Activated T-helper 17 cell treated with anti-CD3 and anti-CD28 coated beads, Interleukin-2, amount 50 U/mL, for 72 hours (primary cell): Measurements from ENCODE around the gene CDK13. TPM values are rescaled to one million over a fixed set of nuclear protein-coding genes. Genes with fewer than 3 reads are reported as not detected.
"Not testable (repeated sequence)": the region's sequence is repeated elsewhere in the genome, so short reads cannot be mapped to it uniquely, and the experiment has no call there.

Experiments
- ATAC-seq: fragments of 150-1000 bp; cut with Tn5 transposase; replicated peaks from 2 replicates; pipeline ENCODE4 v1.10.0; 2021; ENCODE audit warnings: mild to moderate bottlenecking, moderate library complexity
- H3K27ac Mint-ChIP-seq: one replicate; pipeline ENCODE4 v1.8.0; 2022; ENCODE audit warnings: mixed read lengths
- H3K27me3 Mint-ChIP-seq: one replicate; pipeline ENCODE4 v1.8.0; 2022; ENCODE audit warnings: mixed read lengths
- H3K36me3 Mint-ChIP-seq: one replicate; pipeline ENCODE4 v1.8.0; 2022; ENCODE audit warnings: low read depth, mild to moderate bottlenecking, mixed read lengths
- H3K4me1 Mint-ChIP-seq: one replicate; pipeline ENCODE4 v1.8.0; 2022; ENCODE audit warnings: mixed read lengths
- H3K4me3 Mint-ChIP-seq: one replicate; pipeline ENCODE4 v1.8.0; 2022; ENCODE audit warnings: mild to moderate bottlenecking, mixed read lengths
- H3K9me3 Mint-ChIP-seq: one replicate; pipeline ENCODE4 v1.8.0; 2022; ENCODE audit warnings: mixed read lengths
- total RNA-seq, 2 donors: library from RNA; stranded (reverse); gene quantifications; one replicate each; pipeline ENCODE4 v1.2.3, GENCODE V29; 2022

Gene CDK13
- 10 to 100 TPM; 41.7 to 42.0 TPM for total RNA-seq

- ATAC-seq = peak; percentile 57
- H3K27ac Mint-ChIP-seq = peak within 1 kb of the TSS; percentile 99
- H3K36me3 Mint-ChIP-seq = peaks cover 40% of the 10 kb centered on the region
- H3K4me1 Mint-ChIP-seq = peaks cover 26% of the 10 kb centered on the region
- peak within 1 kb of the TSS; percentile 96 for H3K4me3 Mint-ChIP-seq
- H3K9me3 Mint-ChIP-seq = no peaks in the 10 kb centered on the region
- H3K27me3 Mint-ChIP-seq = no peaks in the 10 kb centered on the region
Measured at GRCh38 chr7:39949971-39950472, at the start of gene CDK13. TSS of gene CDK13 (plus strand) at chr7:39950256. CDS start at chr7:39950642, 386 bp downstream.

GRCh38 chr7:39904077-39904486 is 46.0 kb upstream of the CDK13 start:
- Mint-ChIP-seq H3K9me3 (peaks cover 8% of the 10 kb centered on the region), H3K4me3 (no peak overlapping the region), H3K27ac (no peak overlapping the region), H3K36me3 (no peaks in the 10 kb centered on the region), H3K27me3 (peaks cover 4% of the 10 kb centered on the region), H3K4me1 (no peaks in the 10 kb centered on the region)
- no peak for ATAC-seq

- Mint-ChIP-seq H3K9me3 (peaks cover 20% of the 10 kb centered on the region), H3K4me3 (no peak overlapping the region), H3K27me3 (peaks cover 4% of the 10 kb centered on the region), H3K27ac (no peak overlapping the region), H3K36me3 (no peaks in the 10 kb centered on the region), H3K4me1 (no peaks in the 10 kb centered on the region)
- no peak for ATAC-seq
Measured at GRCh38 chr7:39908141-39908540, 41.9 kb upstream of the CDK13 start.

- Mint-ChIP-seq H3K27ac (no peak overlapping the region), H3K4me1 (no peaks in the 10 kb centered on the region)
- ATAC-seq = no peak
Measured at GRCh38 chr7:39908973-39909372, 41.1 kb upstream of the CDK13 start.

GRCh38 chr7:39909526-39909925 is 40.5 kb upstream of the CDK13 start:
- H3K4me1 Mint-ChIP-seq = no peaks in the 10 kb centered on the region
- no peaks in the 10 kb centered on the region for H3K36me3 Mint-ChIP-seq
- no peak overlapping the region for H3K27ac Mint-ChIP-seq
- H3K27me3 Mint-ChIP-seq = peaks cover 4% of the 10 kb centered on the region
- no peak for ATAC-seq
- no peak overlapping the region for H3K4me3 Mint-ChIP-seq
- peaks cover 20% of the 10 kb centered on the region for H3K9me3 Mint-ChIP-seq

More at GRCh38 chr7:39908973-39909372, 41.1 kb upstream of the CDK13 start:
- Mint-ChIP-seq H3K9me3 (peaks cover 20% of the 10 kb centered on the region), H3K4me3 (no peak overlapping the region), H3K36me3 (no peaks in the 10 kb centered on the region), H3K27me3 (peaks cover 4% of the 10 kb centered on the region)

- no peak overlapping the region for H3K4me3 Mint-ChIP-seq
- H3K4me1 Mint-ChIP-seq = peaks cover 5% of the 10 kb centered on the region
- peaks cover 4% of the 10 kb centered on the region for H3K27me3 Mint-ChIP-seq
- peaks cover 20% of the 10 kb centered on the region for H3K9me3 Mint-ChIP-seq
- no peak for ATAC-seq
- no peaks in the 10 kb centered on the region for H3K36me3 Mint-ChIP-seq
- no peak overlapping the region for H3K27ac Mint-ChIP-seq
Measured at GRCh38 chr7:39910108-39910869, 39.8 kb upstream of the CDK13 start.

GRCh38 chr7:39911167-39911566 is 38.9 kb upstream of the CDK13 start:
- H3K4me1 Mint-ChIP-seq = peaks cover 7% of the 10 kb centered on the region
- ATAC-seq = no peak
- peaks cover 20% of the 10 kb centered on the region for H3K9me3 Mint-ChIP-seq
- no peak overlapping the region for H3K27ac Mint-ChIP-seq
- H3K4me3 Mint-ChIP-seq = no peak overlapping the region
- no peaks in the 10 kb centered on the region for H3K36me3 Mint-ChIP-seq
- H3K27me3 Mint-ChIP-seq = peaks cover 4% of the 10 kb centered on the region

GRCh38 chr7:39915847-39916246 is 34.2 kb upstream of the CDK13 start:
- ATAC-seq = peak; percentile 60
- Mint-ChIP-seq H3K4me3 (peak overlapping the region; percentile 17), H3K27ac (peak overlapping the region; percentile 81), H3K9me3 (peaks cover 12% of the 10 kb centered on the region)
- not testable (repeated sequence) for H3K27me3 Mint-ChIP-seq, H3K4me1 Mint-ChIP-seq, H3K36me3 Mint-ChIP-seq

GRCh38 chr7:39919646-39920045 is 30.4 kb upstream of the CDK13 start:
- H3K9me3 Mint-ChIP-seq = no peaks in the 10 kb centered on the region
- H3K36me3 Mint-ChIP-seq = no peaks in the 10 kb centered on the region
- H3K4me1 Mint-ChIP-seq = peaks cover 7% of the 10 kb centered on the region
- ATAC-seq = no peak
- peaks cover 15% of the 10 kb centered on the region for H3K27me3 Mint-ChIP-seq
- H3K27ac Mint-ChIP-seq = no peak overlapping the region
- no peak overlapping the region for H3K4me3 Mint-ChIP-seq

GRCh38 chr7:39921506-39922175 is 28.4 kb upstream of the CDK13 start:
- Mint-ChIP-seq H3K4me3 (no peak overlapping the region), H3K27me3 (peaks cover 19% of the 10 kb centered on the region), H3K27ac (no peak overlapping the region), H3K9me3 (no peaks in the 10 kb centered on the region), H3K36me3 (no peaks in the 10 kb centered on the region), H3K4me1 (no peaks in the 10 kb centered on the region)
- ATAC-seq = no peak

GRCh38 chr7:39922580-39922979 is 27.5 kb upstream of the CDK13 start:
- no peaks in the 10 kb centered on the region for H3K4me1 Mint-ChIP-seq
- H3K9me3 Mint-ChIP-seq = no peaks in the 10 kb centered on the region
- H3K4me3 Mint-ChIP-seq = no peak overlapping the region
- no peak overlapping the region for H3K27ac Mint-ChIP-seq
- no peak for ATAC-seq
- peaks cover 19% of the 10 kb centered on the region for H3K27me3 Mint-ChIP-seq
- H3K36me3 Mint-ChIP-seq = no peaks in the 10 kb centered on the region

GRCh38 chr7:39923091-39923490 is 27.0 kb upstream of the CDK13 start:
- H3K4me3 Mint-ChIP-seq = no peak overlapping the region
- no peaks in the 10 kb centered on the region for H3K4me1 Mint-ChIP-seq
- no peaks in the 10 kb centered on the region for H3K36me3 Mint-ChIP-seq
- ATAC-seq = no peak
- peaks cover 19% of the 10 kb centered on the region for H3K27me3 Mint-ChIP-seq
- no peak overlapping the region for H3K27ac Mint-ChIP-seq
- H3K9me3 Mint-ChIP-seq = no peaks in the 10 kb centered on the region

- Mint-ChIP-seq H3K27me3 (peaks cover 14% of the 10 kb centered on the region), H3K9me3 (no peaks in the 10 kb centered on the region), H3K36me3 (no peaks in the 10 kb centered on the region), H3K4me1 (no peaks in the 10 kb centered on the region), H3K27ac (no peak overlapping the region), H3K4me3 (no peak overlapping the region)
- ATAC-seq = no peak
Measured at GRCh38 chr7:39924122-39924521, 25.9 kb upstream of the CDK13 start.

GRCh38 chr7:39926111-39926510 is 23.9 kb upstream of the CDK13 start:
- H3K36me3 Mint-ChIP-seq = no peaks in the 10 kb centered on the region
- H3K9me3 Mint-ChIP-seq = no peaks in the 10 kb centered on the region
- no peak overlapping the region for H3K4me3 Mint-ChIP-seq
- H3K4me1 Mint-ChIP-seq = no peaks in the 10 kb centered on the region
- no peak for ATAC-seq
- H3K27ac Mint-ChIP-seq = no peak overlapping the region
- peaks cover 10% of the 10 kb centered on the region for H3K27me3 Mint-ChIP-seq

- Mint-ChIP-seq H3K36me3 (no peaks in the 10 kb centered on the region), H3K9me3 (no peaks in the 10 kb centered on the region)
Measured at GRCh38 chr7:39927018-39927417, 23.0 kb upstream of the CDK13 start.

More at GRCh38 chr7:39927018-39927417, 23.0 kb upstream of the CDK13 start:
- Mint-ChIP-seq H3K27me3 (peaks cover 8% of the 10 kb centered on the region), H3K4me1 (no peaks in the 10 kb centered on the region), H3K4me3 (no peak overlapping the region), H3K27ac (no peak overlapping the region)
- ATAC-seq = no peak
